Activated CD4-positive, alpha-beta T cell treated with anti-CD3 and anti-CD28 coated beads, Interleukin-2, Interleukin-4, amounts not matched to agents 100 ng/mL and 50 ng/mL, durations not matched to agents 16 hours and 8 hours (primary cell): ENCODE measurements around the gene SNX6.
"Not testable (repeated sequence)": the region's sequence is repeated elsewhere in the genome, so short reads cannot be mapped to it uniquely, and the experiment has no call there.

Experiments used
- DNase-seq: peaks from one replicate; pipeline ENCODE4 v3.0.0-alpha.2; 2020; ENCODE audit warnings: low spot score

The SNX6 gene

DNA sequence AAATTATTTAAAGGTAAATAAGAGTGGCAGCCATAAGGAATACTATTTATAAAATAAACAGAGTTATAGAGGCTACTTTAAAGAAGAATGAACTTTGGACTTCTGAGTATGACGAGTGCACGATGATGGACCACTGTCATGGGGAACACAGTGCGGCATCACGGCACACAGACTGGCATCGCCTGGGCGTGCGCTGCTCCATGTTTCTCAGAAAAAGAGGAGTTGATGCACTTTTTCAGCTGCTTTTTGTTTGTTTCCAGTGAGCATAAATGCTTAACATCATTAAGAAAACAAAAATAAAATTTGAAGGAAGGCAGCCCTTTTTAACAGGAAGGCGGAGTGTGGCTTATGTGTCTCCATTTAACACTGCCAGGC is 67.2 kb downstream of the SNX6 start:
- no peak for DNase-seq

DNA sequence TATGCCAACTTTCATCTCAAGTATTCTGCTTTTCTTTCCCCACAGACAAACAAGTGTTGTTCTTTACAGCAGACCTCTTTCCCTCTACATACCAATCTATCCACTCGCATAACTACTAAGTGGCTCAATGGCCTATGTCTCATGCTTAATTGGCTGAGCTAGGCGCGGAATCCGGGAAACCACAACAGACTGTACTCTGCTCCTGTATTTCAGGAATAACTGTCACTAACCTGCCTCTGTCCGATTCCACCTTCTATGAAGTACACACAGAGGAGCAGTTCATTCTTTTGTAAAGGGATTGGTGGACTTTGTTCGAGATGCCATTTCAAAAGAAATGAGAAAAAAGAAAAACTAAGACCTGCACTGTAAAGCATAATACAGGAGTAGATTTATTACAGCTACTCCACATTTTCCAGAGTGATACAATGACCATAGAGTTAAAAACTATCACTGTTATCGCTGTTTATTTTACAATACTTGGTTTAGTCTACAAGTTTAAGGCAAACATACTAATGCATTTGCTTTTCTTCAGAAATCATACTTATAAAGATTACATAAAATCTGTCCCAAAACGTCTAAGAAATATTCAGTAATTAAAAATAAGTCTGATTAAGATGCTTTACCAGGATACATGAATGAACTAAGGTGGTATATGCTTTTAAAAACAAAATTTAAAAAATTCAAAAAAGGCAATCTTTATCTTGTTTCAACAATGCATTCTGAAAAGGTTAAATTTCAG is 67.7 kb downstream of the SNX6 start:
- DNase-seq = not testable (repeated sequence)

DNA sequence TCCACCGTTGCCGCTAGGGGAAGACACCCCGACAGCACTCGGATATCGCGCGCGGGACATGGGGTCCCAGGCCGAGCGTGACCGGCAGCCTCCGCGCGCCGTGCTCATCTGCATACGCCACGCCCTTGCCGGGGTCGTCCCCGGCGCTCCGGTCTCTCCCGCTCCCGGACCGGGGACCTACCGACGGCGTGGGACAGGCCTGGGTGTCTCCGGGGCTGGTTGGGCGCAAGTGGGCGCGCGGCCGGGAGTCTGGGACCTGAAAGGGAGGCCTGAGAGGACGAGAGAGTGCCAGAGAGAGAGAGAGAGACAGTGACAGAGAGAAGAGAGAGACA is 73.5 kb downstream of the SNX6 start:
- DNase-seq = not testable (repeated sequence)

DNA sequence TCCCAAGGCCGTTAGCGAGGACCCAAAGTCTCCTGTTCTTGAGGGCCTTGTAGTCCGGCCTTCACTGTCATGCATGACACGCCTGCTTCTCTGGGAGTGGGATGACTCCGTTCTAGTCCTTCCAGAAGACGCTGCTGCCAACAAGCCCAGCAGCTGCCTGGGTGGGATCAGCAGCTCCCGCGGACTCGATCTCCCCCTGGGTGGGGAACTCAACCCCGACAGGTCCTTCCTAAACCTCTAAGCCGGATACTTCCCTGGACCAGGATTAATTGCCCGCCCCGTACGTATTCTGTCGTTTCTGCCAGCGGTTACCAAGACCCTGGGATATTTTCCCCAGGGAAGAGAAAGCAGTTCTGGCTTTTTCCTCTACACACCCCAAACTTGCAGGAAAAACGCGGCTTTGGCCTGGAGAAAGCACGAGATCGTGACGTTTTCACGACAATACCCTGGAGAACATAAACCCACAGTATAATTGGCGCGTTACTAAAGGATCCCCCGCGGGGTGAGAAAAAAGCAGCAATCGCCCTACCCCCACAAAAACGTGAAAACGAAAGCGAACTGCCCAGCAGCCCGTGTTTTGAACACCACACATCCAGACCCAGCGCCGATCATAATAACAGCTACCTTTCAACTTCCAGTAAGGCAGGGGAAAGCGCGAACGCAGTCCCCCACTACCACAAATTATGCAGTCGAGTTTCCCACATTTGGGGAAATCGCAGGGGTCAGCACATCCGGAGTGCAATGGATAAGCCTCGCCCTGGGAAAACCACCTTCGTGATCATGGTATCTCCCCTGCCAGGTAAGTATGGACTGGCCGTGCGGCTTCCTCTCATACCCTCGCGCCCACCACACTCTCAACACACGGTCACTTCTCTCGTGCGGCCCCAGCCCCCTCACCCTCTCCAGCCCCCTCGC is 74.1 kb downstream of the SNX6 start:
- DNase-seq = not testable (repeated sequence)

DNA sequence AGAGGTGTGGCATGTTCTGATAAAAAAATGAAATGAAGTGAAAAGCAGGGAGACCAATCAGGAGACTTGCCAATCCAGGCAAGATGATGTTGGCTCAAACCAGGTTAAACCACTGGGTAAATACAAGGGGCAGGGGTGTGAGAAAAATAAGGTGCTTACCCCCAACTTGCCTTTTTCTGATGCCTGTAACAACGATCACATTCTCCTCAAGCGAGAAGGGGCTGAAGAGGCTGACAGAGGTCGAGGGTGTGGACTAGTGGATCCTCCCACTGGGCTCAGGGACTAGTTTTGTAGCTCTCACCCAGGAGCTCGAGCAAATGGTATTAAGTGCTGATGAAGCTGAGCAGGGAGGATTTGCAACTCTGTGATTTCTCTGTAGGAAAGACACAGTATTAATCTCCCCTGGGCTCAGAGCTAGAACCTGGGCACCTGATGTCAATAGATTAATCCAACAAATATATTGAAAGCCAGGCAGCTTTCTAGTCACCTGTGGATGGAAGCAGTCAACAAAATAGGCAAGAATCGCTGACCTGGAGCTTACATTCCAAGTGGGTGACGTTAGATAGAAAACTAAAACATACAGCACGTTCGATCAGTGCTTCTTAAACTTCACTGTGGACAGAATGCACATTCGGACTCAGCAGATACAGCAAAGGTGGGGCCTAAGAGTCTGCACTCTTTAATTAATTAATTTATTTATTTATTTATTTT is 75.3 kb downstream of the SNX6 start:
- no peak for DNase-seq

DNA sequence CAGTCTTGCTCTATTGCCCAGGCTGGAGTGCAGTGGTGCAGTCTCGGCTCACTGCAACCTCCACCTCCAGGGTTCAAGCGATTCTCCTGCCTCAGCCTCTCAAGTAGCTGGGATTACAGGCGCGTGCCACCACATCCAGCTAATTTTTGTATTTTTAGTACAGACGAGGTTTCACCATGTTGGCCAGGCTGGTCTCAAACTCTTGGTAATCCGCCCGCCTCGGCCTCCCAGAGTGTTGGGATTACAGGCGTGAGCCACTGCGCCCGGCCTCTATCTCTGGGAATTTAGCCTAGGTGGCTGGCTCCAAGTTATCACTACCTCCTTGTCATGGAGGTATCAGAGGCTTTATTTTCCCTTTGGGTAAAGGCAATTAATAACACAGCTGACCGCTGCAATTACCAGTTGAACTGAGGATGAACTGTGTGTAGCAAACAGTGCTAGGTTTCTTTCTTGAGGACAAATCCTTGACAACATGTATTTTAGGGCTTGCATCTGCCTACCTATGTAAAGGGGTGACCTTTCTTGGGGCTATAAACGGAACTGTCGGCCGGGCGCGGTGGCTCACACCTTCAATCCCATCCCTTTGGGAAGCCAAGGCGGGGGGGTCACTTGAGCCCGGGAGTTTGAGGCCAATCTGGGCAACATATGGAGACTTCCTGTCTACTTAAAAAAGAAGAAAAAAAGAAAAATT is 80.5 kb downstream of the SNX6 start:
- DNase-seq = not testable (repeated sequence)

DNA sequence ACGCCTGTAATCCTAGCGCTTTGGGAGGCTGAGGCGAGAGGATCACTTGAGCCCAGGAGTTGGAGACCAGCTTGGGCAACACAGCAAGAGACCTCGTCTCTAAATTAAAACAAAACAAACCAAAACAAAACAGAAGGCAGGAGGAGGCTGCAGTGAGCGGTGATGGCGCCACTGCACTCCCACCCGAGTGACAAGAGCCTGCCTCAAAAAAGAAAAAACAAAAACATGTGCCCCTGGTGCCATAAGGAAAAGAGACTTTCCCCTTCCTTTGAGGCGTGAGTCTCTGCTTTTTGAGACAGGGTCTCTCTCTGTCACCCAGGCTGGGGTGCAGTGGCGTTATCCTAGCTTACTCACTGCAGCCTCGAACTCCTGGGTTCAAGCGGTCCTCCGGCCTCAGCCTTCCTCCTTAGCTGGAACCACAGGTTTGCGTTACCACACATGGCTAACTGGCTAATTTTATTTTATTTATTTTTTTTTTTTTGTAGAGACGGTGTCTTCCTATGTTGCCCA is 81.4 kb downstream of the SNX6 start:
- DNase-seq = no peak

DNA sequence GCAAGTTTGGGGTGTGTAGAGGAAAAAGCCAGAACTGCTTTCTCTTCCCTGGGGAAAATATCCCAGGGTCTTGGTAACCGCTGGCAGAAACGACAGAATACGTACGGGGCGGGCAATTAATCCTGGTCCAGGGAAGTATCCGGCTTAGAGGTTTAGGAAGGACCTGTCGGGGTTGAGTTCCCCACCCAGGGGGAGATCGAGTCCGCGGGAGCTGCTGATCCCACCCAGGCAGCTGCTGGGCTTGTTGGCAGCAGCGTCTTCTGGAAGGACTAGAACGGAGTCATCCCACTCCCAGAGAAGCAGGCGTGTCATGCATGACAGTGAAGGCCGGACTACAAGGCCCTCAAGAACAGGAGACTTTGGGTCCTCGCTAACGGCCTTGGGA is 82.8 kb downstream of the SNX6 start:
- DNase-seq = not testable (repeated sequence)

DNA sequence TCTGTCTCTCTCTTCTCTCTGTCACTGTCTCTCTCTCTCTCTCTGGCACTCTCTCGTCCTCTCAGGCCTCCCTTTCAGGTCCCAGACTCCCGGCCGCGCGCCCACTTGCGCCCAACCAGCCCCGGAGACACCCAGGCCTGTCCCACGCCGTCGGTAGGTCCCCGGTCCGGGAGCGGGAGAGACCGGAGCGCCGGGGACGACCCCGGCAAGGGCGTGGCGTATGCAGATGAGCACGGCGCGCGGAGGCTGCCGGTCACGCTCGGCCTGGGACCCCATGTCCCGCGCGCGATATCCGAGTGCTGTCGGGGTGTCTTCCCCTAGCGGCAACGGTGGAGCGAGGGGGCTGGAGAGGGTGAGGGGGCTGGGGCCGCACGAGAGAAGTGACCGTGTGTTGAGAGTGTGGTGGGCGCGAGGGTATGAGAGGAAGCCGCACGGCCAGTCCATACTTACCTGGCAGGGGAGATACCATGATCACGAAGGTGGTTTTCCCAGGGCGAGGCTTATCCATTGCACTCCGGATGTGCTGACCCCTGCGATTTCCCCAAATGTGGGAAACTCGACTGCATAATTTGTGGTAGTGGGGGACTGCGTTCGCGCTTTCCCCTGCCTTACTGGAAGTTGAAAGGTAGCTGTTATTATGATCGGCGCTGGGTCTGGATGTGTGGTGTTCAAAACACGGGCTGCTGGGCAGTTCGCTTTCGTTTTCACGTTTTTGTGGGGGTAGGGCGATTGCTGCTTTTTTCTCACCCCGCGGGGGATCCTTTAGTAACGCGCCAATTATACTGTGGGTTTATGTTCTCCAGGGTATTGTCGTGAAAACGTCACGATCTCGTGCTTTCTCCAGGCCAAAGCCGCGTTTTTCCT is 83.4 kb downstream of the SNX6 start:
- DNase-seq = not testable (repeated sequence)

DNA sequence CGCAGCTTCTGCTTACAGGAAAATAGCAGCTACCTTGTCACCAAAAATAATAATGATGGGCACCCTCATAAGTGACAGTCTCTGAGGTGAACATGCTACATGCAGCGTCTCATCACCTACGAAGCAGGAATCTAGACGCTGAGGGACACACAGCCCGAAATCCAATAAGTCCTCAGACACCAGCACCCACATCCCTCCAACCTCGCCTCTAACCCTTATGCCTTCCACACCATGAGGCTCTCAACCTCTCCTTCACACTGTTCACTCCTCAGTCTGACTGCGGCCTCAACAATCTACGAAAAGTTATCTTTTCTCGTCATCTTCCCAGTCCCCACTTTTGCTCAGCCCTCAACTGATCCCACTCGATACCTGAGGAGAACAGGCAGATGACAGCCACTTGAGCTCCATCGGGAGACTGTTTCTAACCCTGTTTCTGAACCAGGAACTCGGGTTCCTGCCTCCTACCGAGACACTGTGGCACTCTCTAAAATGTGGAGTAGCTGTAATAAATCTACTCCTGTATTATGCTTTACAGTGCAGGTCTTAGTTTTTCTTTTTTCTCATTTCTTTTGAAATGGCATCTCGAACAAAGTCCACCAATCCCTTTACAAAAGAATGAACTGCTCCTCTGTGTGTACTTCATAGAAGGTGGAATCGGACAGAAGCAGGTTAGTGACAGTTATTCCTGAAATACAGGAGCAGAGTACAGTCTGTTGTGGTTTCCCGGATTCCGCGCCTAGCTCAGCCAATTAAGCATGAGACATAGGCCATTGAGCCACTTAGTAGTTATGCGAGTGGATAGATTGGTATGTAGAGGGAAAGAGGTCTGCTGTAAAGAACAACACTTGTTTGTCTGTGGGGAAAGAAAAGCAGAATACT is 89.5 kb downstream of the SNX6 start:
- DNase-seq = not testable (repeated sequence)

DNA sequence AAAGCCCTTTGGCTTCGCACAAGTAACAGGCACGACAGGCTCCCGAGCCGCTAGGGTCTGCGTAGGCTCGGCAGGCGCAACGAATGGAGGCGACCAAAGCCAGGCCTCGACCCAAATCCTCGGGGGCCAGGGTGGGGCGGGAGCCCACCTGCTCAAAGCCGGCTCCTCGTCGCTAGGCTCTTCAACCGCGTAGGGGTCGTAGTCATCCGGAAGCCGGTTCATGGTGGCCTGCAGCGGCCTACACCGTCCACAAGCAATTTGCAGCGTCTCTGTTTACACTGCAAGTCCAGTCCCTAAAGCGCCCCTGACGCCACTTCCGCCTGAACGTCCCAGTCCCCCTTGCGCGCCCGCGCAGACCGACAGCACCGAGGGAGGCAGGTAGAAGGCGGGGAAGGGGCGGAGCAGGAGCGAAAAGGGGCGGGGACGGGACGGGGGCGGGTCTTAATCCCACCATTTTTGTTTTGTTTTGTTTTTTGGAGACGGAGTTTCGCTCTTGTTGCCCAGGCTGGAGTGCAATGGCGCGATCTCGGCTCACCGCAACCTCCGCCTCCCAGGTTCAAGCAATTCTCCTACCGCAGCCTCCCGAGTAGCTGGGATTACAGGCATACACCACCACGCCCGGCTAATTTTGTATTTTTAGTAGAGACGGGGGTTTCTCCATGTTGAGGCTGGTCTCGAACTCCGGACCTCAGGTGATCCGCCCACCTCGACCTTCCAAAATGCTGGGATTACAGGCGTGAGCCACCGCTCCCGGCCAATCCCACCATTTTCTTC is 90.4 kb downstream of the SNX6 start, which contains the start of gene EAPP:
Gene EAPP (minus strand): TSS at position 295 of the 774 bp plus-strand sequence. CDS start 73 bp downstream, at position 222.
- peak; percentile 97 for DNase-seq

DNA sequence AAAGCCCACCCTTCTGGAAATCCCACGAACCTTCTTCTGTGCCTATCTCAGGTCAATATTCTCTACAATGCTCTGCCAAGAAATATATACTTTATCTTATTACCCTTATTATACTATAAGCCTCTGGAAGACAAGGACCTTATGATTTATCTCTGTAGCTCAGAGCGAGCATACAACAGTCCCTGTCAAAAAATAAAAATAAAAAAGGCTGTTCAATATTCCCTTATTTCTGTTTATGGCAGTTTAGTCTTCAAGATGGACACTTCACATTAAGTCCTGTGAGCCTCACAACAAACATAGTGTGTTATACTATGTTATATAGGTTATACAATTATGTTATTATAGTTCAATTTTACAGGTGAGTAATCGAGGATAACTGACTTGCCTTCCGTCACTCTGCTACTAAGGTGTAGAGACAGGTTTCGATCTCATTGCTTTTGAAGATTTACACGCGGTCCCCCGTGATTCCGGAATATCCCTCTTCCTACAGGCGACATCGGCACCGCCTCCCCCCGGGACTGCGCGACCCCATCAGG is 91.0 kb downstream of the SNX6 start:
- no peak for DNase-seq

DNA sequence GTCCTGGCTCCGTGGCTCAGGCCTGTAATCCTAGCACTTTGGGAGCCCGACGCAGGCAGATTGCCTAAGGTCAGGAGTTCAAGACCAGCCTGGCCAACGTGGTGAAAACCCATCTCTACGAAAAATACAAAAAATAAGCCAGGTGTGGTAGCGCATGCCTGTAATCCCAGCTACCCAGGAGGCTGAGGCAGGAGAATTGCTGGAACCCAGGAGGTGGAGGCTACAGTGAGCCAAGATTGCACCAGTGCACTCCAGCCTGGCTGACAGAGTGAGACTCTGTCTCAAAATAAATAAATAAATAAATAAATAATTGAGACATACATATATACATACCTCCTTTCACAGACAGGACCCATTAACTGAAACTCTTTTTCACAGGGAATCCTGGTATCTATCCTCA is 91.9 kb downstream of the SNX6 start:
- DNase-seq = not testable (repeated sequence)

DNA sequence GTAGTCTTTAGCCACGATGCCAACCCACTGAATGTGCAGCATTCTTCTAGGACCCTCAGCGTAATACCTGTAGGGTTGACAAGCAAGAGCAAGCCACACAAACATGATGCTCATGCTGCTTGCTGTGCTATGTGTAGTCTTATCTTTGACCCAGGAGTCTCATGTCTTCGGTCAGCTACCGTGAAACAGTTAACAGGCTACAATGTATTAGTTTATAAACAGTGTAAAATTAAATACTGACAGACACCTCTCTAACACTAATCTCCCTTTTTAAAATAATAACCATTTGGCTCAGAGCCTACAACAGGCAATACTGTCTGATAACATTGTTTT is 92.3 kb downstream of the SNX6 start:
- no peak for DNase-seq

DNA sequence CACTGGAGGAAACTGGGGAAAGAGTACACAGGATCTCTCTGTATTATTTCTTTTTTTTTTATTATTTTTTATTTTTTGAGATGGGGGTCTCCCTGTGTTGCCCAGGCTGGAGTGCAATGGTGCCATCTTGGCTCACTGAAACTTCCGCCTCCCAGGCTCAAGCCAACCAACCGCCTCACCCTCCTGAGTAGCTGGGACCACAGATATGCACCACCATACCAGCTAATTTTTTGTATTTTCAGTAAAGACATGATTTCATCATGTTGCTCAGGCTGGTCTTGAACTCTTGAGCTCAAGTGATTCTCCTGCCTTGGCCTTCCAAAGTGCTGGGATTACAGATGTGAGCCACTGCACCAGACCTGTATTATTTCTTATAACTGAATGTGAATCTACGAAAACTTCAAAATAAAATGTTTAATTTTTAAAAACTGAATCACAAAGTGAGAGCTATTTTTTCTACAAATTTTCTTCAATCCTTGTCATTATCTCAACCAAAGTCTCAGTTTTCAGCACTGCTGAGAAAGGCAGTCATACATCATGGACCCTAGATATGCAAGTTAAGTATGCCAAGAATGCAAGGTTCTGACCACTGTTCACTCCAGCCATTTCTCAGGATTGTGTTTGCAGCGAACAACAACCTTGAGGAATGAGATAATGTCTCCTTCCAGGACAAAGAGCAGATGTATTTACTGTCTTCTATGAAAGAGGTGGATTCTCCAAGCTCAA is 92.8 kb downstream of the SNX6 start:
- no peak for DNase-seq

DNA sequence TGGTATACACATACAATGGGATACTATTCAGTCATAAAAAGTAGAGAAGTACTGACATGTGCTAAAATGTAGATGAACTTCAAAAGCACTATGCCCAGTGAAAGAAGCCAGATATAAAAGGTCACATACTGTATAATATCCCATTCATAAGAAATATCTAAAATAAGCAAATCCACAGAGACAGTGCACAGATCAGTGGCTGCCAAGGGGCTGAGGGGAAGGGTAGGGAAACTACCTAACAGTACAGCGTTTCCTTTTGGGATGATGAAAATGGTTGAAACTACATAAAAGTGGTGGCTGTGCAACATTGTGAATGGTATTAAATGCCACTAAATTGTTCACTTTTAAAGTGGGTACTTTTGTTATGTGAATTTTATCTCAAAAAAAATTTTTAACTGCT is 102.4 kb downstream of the SNX6 start:
- DNase-seq = no peak

DNA sequence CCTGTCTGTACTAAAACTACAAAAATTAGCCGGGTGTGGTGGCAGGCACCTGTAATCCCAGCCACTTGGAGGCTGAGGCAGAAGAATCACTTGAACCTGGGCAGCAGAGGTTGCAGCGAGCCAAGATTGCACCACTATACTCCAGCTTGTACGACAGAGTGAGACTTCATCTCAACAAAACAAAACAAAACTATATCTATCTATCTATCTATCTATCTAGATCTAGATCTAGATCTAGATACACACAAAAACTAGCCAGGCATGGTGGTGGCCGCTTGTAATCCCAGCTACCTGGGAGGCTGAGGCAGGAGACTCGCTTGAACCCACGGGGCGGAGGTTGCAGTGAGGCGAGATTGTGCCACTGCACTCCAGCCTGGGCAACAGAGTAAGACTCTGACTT is 105.7 kb downstream of the SNX6 start:
- DNase-seq = not testable (repeated sequence)

DNA sequence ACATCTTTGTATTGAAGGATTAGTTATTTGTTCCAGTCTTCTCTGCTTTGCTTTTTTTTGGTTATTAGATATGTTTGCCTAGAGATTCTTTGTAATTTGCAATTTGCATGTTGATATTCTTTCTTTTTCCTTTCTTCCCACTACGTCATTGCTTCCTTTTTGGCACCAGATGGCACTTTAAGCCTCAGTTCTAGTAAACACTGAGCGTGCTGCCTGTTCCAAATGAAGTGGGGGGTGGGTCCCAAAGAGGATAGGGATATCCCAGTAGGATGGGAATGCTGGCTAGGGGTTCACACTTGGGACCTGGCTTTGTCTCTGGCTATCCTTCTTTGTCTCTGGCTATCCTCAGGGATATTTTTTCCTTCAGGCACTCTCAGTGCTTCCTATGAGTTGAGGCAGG is 107.5 kb downstream of the SNX6 start:
- no peak for DNase-seq
